Nephron (organoid): ENCODE measurements around the gene HADH.
"Not testable (repeated sequence)": the region's sequence is repeated elsewhere in the genome, so short reads cannot be mapped to it uniquely, and the experiment has no call there.

ENCODE experiments used
- H3K27ac Mint-ChIP-seq, 3 experiments: 2 replicates each; pipeline ENCODE4 v1.8.0; 2020; ENCODE audit warnings: mixed read lengths in 3 of 3, mild to moderate bottlenecking in 2 of 3, moderate library complexity in 1 of 3
- H3K27me3 Mint-ChIP-seq: 2 replicates; pipeline ENCODE4 v1.8.0; 2021; ENCODE audit warnings: low read depth, mild to moderate bottlenecking, moderate library complexity, mixed read lengths
- H3K36me3 Mint-ChIP-seq: 2 replicates; pipeline ENCODE4 v1.8.0; 2020; ENCODE audit warnings: low read depth, mixed read lengths
- H3K4me1 Mint-ChIP-seq: 2 replicates; pipeline ENCODE4 v1.8.0; 2020; ENCODE audit warnings: mixed read lengths
- H3K4me3 Mint-ChIP-seq, 3 experiments: 2 replicates each; pipeline ENCODE4 v1.8.0; 2020; ENCODE audit warnings: mild to moderate bottlenecking in 3 of 3, mixed read lengths in 3 of 3, moderate library complexity in 2 of 3
- H3K9me3 Mint-ChIP-seq: 2 replicates; pipeline ENCODE4 v1.8.0; 2020; ENCODE audit warnings: mixed read lengths
- CTCF ChIP-seq, 3 experiments: fragments of 200-600 bp; sonication (generic); IDR thresholded peaks; one replicate each; pipeline ENCODE4 v1.5.0; 2021; ENCODE audit warnings: antibody characterized with exemption in 3 of 3; ENCODE audit not compliant: unreplicated experiment in 3 of 3

HADH gene

GRCh38 chr4:108045687-108046024 lies 56.0 kb downstream of the HADH start:
- Mint-ChIP-seq H3K4me1 (peaks cover 35% of the 10 kb centered on the region), H3K9me3 (peaks cover 2% of the 10 kb centered on the region), H3K36me3 (peaks cover 21% of the 10 kb centered on the region), H3K4me3 (no peak overlapping the region), H3K27ac (peak overlapping the region; percentile 27 to 56 (median 48)), H3K27me3 (no peaks in the 10 kb centered on the region)
- TF ChIP-seq CTCF (IDR thresholded peaks at IDR 0.05; ENCODE audit: unreplicated experiment in 3 of 3) = no peak

- H3K9me3 Mint-ChIP-seq = peaks cover under 1% of the 10 kb centered on the region
- H3K36me3 Mint-ChIP-seq = peaks cover 21% of the 10 kb centered on the region
- H3K4me1 Mint-ChIP-seq = peaks cover 35% of the 10 kb centered on the region
- no peaks in the 10 kb centered on the region for H3K27me3 Mint-ChIP-seq
- H3K27ac Mint-ChIP-seq = peak overlapping the region in 1 of 3 experiments; percentile 77
- H3K4me3 Mint-ChIP-seq = no peak overlapping the region
- no peak for TF ChIP-seq CTCF (IDR thresholded peaks at IDR 0.05; ENCODE audit: unreplicated experiment in 3 of 3)
Observed at GRCh38 chr4:108047199-108047598, 57.5 kb downstream of the HADH start.

GRCh38 chr4:108048157-108048556 lies 58.5 kb downstream of the HADH start:
- H3K27ac Mint-ChIP-seq = peak overlapping the region in 1 of 3 experiments; percentile 77
- no peaks in the 10 kb centered on the region for H3K9me3 Mint-ChIP-seq
- H3K4me1 Mint-ChIP-seq = peaks cover 34% of the 10 kb centered on the region
- peaks cover 19% of the 10 kb centered on the region for H3K36me3 Mint-ChIP-seq
- TF ChIP-seq CTCF (IDR thresholded peaks at IDR 0.05; ENCODE audit: unreplicated experiment in 3 of 3) = no peak
- no peak overlapping the region for H3K4me3 Mint-ChIP-seq
- H3K27me3 Mint-ChIP-seq = no peaks in the 10 kb centered on the region

- Mint-ChIP-seq H3K27ac (no peak overlapping the region), H3K36me3 (peaks cover 22% of the 10 kb centered on the region), H3K4me1 (peaks cover 27% of the 10 kb centered on the region), H3K4me3 (no peak overlapping the region), H3K27me3 (no peaks in the 10 kb centered on the region), H3K9me3 (no peaks in the 10 kb centered on the region)
- TF ChIP-seq CTCF (IDR thresholded peaks at IDR 0.05; ENCODE audit: unreplicated experiment in 3 of 3) = no peak
Observed at GRCh38 chr4:108048997-108049396, 59.3 kb downstream of the HADH start.

- Mint-ChIP-seq H3K9me3 (no peaks in the 10 kb centered on the region), H3K36me3 (peaks cover 24% of the 10 kb centered on the region), H3K4me3 (no peak overlapping the region), H3K27me3 (no peaks in the 10 kb centered on the region), H3K4me1 (peaks cover 27% of the 10 kb centered on the region), H3K27ac (no peak overlapping the region)
- no peak for TF ChIP-seq CTCF (IDR thresholded peaks at IDR 0.05; ENCODE audit: unreplicated experiment in 3 of 3)
Observed at GRCh38 chr4:108049406-108049805, 59.7 kb downstream of the HADH start.

- H3K36me3 Mint-ChIP-seq = peaks cover 24% of the 10 kb centered on the region
- not testable (repeated sequence) for H3K27me3 Mint-ChIP-seq, H3K4me3 Mint-ChIP-seq, H3K9me3 Mint-ChIP-seq, H3K27ac Mint-ChIP-seq
- peaks cover 20% of the 10 kb centered on the region for H3K4me1 Mint-ChIP-seq
Observed at GRCh38 chr4:108050166-108051111, 60.8 kb downstream of the HADH start.
